GM23338 (cell line): ENCODE measurements around the gene TRIM28. TPM values are rescaled to one million over a fixed set of nuclear protein-coding genes. Genes with fewer than 3 reads are reported as not detected.
A peak's percentile ranks its signal among the peaks of the same experiment; 100 is the strongest.

Experiments used
- ATAC-seq: fragments of 200-7000 bp; cut with Tn5 transposase; 3 replicates; pipeline ENCODE4 v1.9.1; 2020
- DNase-seq: peaks from one replicate; pipeline ENCODE4 v3.0.0-alpha.2; 2015; ENCODE audit warnings: low spot score
- H2AFZ ChIP-seq: fragments of 200-600 bp; sonication (generic); 2 replicates; pipeline ENCODE4 v1.8.0; 2016; ENCODE audit warnings: antibody characterized with exemption, mild to moderate bottlenecking, moderate library complexity
- H3F3A ChIP-seq: fragments of 200-600 bp; sonication (generic); replicated peaks from 2 replicates; pipeline ENCODE4 v1.8.0; 2017; ENCODE audit warnings: antibody characterized with exemption, mixed run types, low read depth
- H3K27ac ChIP-seq: fragments of 200-600 bp; sonication (generic); 2 replicates; pipeline ENCODE4 v1.6.1; 2016; ENCODE audit warnings: low read depth
- H3K27me3 ChIP-seq: fragments of 200-600 bp; sonication (generic); 2 replicates; pipeline ENCODE4 v1.8.0; 2016; ENCODE audit warnings: mild to moderate bottlenecking, mixed run types, moderate library complexity; ENCODE audit not compliant: insufficient read depth
- H3K36me3 ChIP-seq: fragments of 200-600 bp; sonication (generic); 2 replicates; pipeline ENCODE4 v1.8.0; 2016; ENCODE audit warnings: mild to moderate bottlenecking; ENCODE audit not compliant: insufficient read depth
- H3K4me1 ChIP-seq: fragments of 200-600 bp; sonication (generic); 2 replicates; pipeline ENCODE4 v1.8.0; 2016; ENCODE audit warnings: mild to moderate bottlenecking, moderate library complexity; ENCODE audit not compliant: insufficient read depth
- H3K4me2 ChIP-seq: fragments of 200-600 bp; sonication (generic); 2 replicates; pipeline ENCODE4 v1.7.1; 2017; ENCODE audit warnings: mixed run types
- H3K4me3 ChIP-seq: fragments of 200-600 bp; sonication (generic); 2 replicates; pipeline ENCODE4 v1.6.1; 2016; ENCODE audit warnings: mixed run types
- H3K79me2 ChIP-seq: fragments of 200-600 bp; sonication (generic); replicated peaks from 2 replicates; pipeline ENCODE4 v1.8.0; 2017; ENCODE audit warnings: mild to moderate bottlenecking; ENCODE audit not compliant: insufficient read depth
- H3K9me2 ChIP-seq: fragments of 200-600 bp; sonication (generic); 2 replicates; pipeline ENCODE4 v1.8.0; 2017; ENCODE audit not compliant: insufficient read depth
- H4K20me1 ChIP-seq: fragments of 200-600 bp; sonication (generic); replicated peaks from 2 replicates; pipeline ENCODE4 v1.8.0; 2017; ENCODE audit warnings: mild to moderate bottlenecking; ENCODE audit not compliant: insufficient read depth
- H3K27ac Mint-ChIP-seq: 2 replicates; pipeline ENCODE4 v1.8.0; 2020; ENCODE audit warnings: inconsistent platforms, mild to moderate bottlenecking, moderate library complexity, mixed read lengths
- H3K27me3 Mint-ChIP-seq: 3 replicates; pipeline ENCODE4 v1.8.0; 2022; ENCODE audit warnings: low read depth, mild to moderate bottlenecking, moderate library complexity, mixed read lengths, inconsistent platforms; ENCODE audit not compliant: insufficient read depth, poor library complexity
- H3K36me3 Mint-ChIP-seq: 3 replicates; pipeline ENCODE4 v1.8.0; 2021; ENCODE audit warnings: low read depth, mild to moderate bottlenecking, inconsistent platforms, moderate library complexity, mixed read lengths
- H3K4me1 Mint-ChIP-seq: 3 replicates; pipeline ENCODE4 v1.8.0; 2020; ENCODE audit warnings: mild to moderate bottlenecking, inconsistent platforms, mixed read lengths
- H3K4me3 Mint-ChIP-seq: 3 replicates; pipeline ENCODE4 v1.8.0; 2021; ENCODE audit warnings: moderate library complexity, mild to moderate bottlenecking, inconsistent platforms, mixed read lengths
- H3K9me3 Mint-ChIP-seq: 3 replicates; pipeline ENCODE4 v1.8.0; 2020; ENCODE audit warnings: moderate library complexity, mild to moderate bottlenecking, inconsistent platforms, mixed read lengths
- CREB1 ChIP-seq: fragments of 250-450 bp; sonication (Bioruptor Pico); IDR thresholded peaks from 2 replicates; pipeline ENCODE4 v1.5.0; 2020; ENCODE audit warnings: low read depth, mild to moderate bottlenecking, moderate library complexity
- CTCF ChIP-seq, 2 experiments: fragments of 200-600 bp in 1 of 2; sonication (generic) in 1 of 2; conservative IDR thresholded peaks; 2 replicates each; pipeline versions ENCODE4 v1.5.1 to v1.6.1; 2016 to 2017; ENCODE audit warnings: antibody characterized with exemption in 2 of 2, low read depth in 2 of 2, mild to moderate bottlenecking in 2 of 2, moderate library complexity in 1 of 2
- ETS1 ChIP-seq: IDR thresholded peaks from 2 replicates; pipeline ENCODE4 v1.6.1; 2016; ENCODE audit warnings: antibody characterized with exemption
- EZH2 ChIP-seq: fragments of 200-600 bp; sonication (generic); IDR thresholded peaks from one replicate; pipeline ENCODE4 v1.8.0; 2017; ENCODE audit warnings: antibody characterized with exemption, mild to moderate bottlenecking, low read depth; ENCODE audit not compliant: unreplicated experiment
- EZH2phosphoT487 ChIP-seq: fragments of 200-600 bp; sonication (generic); IDR thresholded peaks from one replicate; pipeline ENCODE4 v1.8.1; 2018; ENCODE audit warnings: antibody characterized with exemption; ENCODE audit not compliant: unreplicated experiment
- JUNB ChIP-seq: IDR thresholded peaks from one replicate; pipeline ENCODE4 v1.6.1; 2016; ENCODE audit warnings: antibody characterized with exemption; ENCODE audit not compliant: unreplicated experiment
- NANOG ChIP-seq: IDR thresholded peaks from 2 replicates; pipeline ENCODE4 v1.6.1; 2016; ENCODE audit warnings: antibody characterized with exemption, borderline replicate concordance
- POLR2AphosphoS5 ChIP-seq: IDR thresholded peaks from 2 replicates; pipeline ENCODE4 v1.6.1; 2016; ENCODE audit warnings: antibody characterized with exemption, low read depth
- REST ChIP-seq: IDR thresholded peaks from one replicate; pipeline ENCODE4 v1.6.1; 2018; ENCODE audit warnings: antibody characterized with exemption; ENCODE audit not compliant: unreplicated experiment
- STAT1 ChIP-seq: IDR thresholded peaks from one replicate; pipeline ENCODE4 v1.6.1; 2016; ENCODE audit warnings: antibody characterized with exemption; ENCODE audit not compliant: unreplicated experiment
- ZNF114 ChIP-seq: fragments of 250-450 bp; sonication (Bioruptor Pico); IDR thresholded peaks from 2 replicates; pipeline ENCODE4 v1.5.0; 2020; ENCODE audit warnings: mild to moderate bottlenecking, moderate library complexity
- ZNF331 ChIP-seq: fragments of 250-450 bp; sonication (Bioruptor Pico); IDR thresholded peaks from 2 replicates; pipeline ENCODE4 v1.5.0; 2020; ENCODE audit warnings: low read depth, mild to moderate bottlenecking, moderate library complexity
- ZNF462 ChIP-seq: fragments of 250-450 bp; sonication (Bioruptor Pico); IDR thresholded peaks from 2 replicates; pipeline ENCODE4 v1.5.0; 2020; ENCODE audit warnings: mild to moderate bottlenecking, moderate library complexity
- polyA plus RNA-seq: library from polyadenylated mRNA; unstranded; fragments of >200 nt; fragmentation: Nextera tagmentation; extraction: Ambion mirVana; gene quantifications from 2 replicates; pipeline ENCODE4 v1.2.1, GENCODE V29; 2016
- total RNA-seq: library from RNA; depleted of rRNA; stranded (reverse); fragments of >200 nt; shearing (Covaris generic); gene quantifications from 2 replicates; pipeline ENCODE4 v1.2.3, GENCODE V29; 2014

TRIM28 gene
- total and polyA plus RNA-seq, 2 experiments from 2014 or later: 920 to 1,430 TPM

GRCh38 chr19:58560921-58561320 lies 17.1 kb downstream of the TRIM28 start:
- TF ChIP-seq ZNF462: no peak
- TF ChIP-seq EZH2phosphoT487: no peak
- no peak for TF ChIP-seq CTCF (conservative IDR thresholded peaks at IDR 0.05; ENCODE audit: low read depth in 2 of 2)
- TF ChIP-seq ZNF114 (CRISPR knock-in tag): no peak
- TF ChIP-seq POLR2AphosphoS5: no peak
- TF ChIP-seq CREB1 (CRISPR knock-in tag): no peak
- TF ChIP-seq ZNF331 (CRISPR knock-in tag): no peak
- TF ChIP-seq STAT1: no peak
- TF ChIP-seq JUNB: no peak
- TF ChIP-seq ETS1: no peak
- TF ChIP-seq NANOG: no peak
- no peak for TF ChIP-seq REST
- no peak for TF ChIP-seq EZH2
- H3K4me3 Mint-ChIP-seq: peak overlapping the region; percentile 97; the same call in 2 of the 3 replicates
- H3K36me3 Mint-ChIP-seq: peaks cover 34% of the 10 kb centered on the region
- H2AFZ ChIP-seq: no peak overlapping the region
- H3K27me3 Mint-ChIP-seq: peaks cover 54% of the 10 kb centered on the region
- ATAC-seq (no peak), DNase-seq (no peak)
- H3K4me1 Mint-ChIP-seq: peaks cover 37% of the 10 kb centered on the region
- H3K27ac Mint-ChIP-seq: no peak overlapping the region
- peaks cover 5% of the 10 kb centered on the region; the same call in 1 of the 2 replicates for H3K9me2 ChIP-seq
- H3F3A ChIP-seq: peaks cover 32% of the 10 kb centered on the region
- H4K20me1 ChIP-seq: no peaks in the 10 kb centered on the region; the same call in 1 of the 2 replicates
- 0 out of 2 replicates have a peak, but pooled peaks cover 2% of the 10 kb centered on the region for H3K36me3 ChIP-seq
- H3K27ac ChIP-seq: no peak overlapping the region
- H3K4me3 ChIP-seq: no peak overlapping the region
- peaks cover 48% of the 10 kb centered on the region for H3K27me3 ChIP-seq
- no peak overlapping the region for H3K4me2 ChIP-seq
- H3K9me3 Mint-ChIP-seq: no peaks in the 10 kb centered on the region
- peaks cover 20% of the 10 kb centered on the region for H3K79me2 ChIP-seq
- H3K4me1 ChIP-seq: peaks cover 14% of the 10 kb centered on the region; the same call in 1 of the 2 replicates
